Body of pancreas (tissue), 4 donors: ENCODE measurements around the gene PKD2.

Experiments used
- POLR2A ChIP-seq, 3 donors: fragments of 450-650 bp; IDR thresholded peaks; one replicate each; pipeline ENCODE4 v1.6.1; 2016; ENCODE audit warnings: antibody characterized with exemption in 3 of 3, mild to moderate bottlenecking in 2 of 3
- TF ChIP-seq, protein P1 (sequence below), 7 experiments: fragments of 450-650 bp in 4 of 7; fragments of 200-600 bp in 3 of 7; sonication (generic) in 3 of 7; IDR thresholded peaks; one replicate each; pipeline ENCODE4 v1.5.1; 2016 to 2019; ENCODE audit warnings: antibody characterized with exemption in 7 of 7

DNA sequence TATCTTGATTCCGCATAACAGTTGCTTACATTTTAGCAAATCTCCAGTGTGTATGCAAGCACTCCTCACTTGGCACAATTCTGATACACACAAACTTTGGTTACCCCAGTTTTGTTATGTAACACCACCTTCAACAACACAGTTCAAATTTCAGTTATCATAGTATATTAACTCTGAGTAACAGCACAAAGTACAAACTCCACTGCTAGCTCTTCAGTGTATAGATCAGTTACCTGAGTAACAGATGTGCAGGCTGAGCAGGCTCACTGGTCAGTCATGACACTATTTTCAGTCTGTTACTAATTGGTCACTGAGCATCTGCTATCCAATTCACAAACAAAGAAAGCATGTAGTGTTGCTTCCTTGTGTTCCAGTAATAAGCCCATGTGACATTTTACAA lies 55.4 kb downstream of the PKD2 start:
- TF ChIP-seq POLR2A (IDR thresholded peaks at IDR 0.05) = no peak
- TF ChIP-seq, protein P1, sequence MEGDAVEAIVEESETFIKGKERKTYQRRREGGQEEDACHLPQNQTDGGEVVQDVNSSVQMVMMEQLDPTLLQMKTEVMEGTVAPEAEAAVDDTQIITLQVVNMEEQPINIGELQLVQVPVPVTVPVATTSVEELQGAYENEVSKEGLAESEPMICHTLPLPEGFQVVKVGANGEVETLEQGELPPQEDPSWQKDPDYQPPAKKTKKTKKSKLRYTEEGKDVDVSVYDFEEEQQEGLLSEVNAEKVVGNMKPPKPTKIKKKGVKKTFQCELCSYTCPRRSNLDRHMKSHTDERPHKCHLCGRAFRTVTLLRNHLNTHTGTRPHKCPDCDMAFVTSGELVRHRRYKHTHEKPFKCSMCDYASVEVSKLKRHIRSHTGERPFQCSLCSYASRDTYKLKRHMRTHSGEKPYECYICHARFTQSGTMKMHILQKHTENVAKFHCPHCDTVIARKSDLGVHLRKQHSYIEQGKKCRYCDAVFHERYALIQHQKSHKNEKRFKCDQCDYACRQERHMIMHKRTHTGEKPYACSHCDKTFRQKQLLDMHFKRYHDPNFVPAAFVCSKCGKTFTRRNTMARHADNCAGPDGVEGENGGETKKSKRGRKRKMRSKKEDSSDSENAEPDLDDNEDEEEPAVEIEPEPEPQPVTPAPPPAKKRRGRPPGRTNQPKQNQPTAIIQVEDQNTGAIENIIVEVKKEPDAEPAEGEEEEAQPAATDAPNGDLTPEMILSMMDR (IDR thresholded peaks at IDR 0.05) = no peak
